Mesothelial cell of epicardium (in vitro differentiated cells): ENCODE measurements around the gene PTPMT1. TPM values are rescaled to one million over a fixed set of nuclear protein-coding genes. Genes with fewer than 3 reads are reported as not detected.

Experiments
- DNase-seq, 2 experiments: peaks; one replicate each; pipeline ENCODE4 v3.0.0; 2021; ENCODE audit warnings: low spot score in 2 of 2; ENCODE audit not compliant: unreplicated experiment in 2 of 2
- H3K27ac Mint-ChIP-seq: 2 replicates; pipeline ENCODE4 v1.8.0; 2021; ENCODE audit warnings: mixed read lengths
- H3K27me3 Mint-ChIP-seq: 2 replicates; pipeline ENCODE4 v1.8.0; 2021; ENCODE audit warnings: low read depth, mixed read lengths
- H3K36me3 Mint-ChIP-seq: 2 replicates; pipeline ENCODE4 v1.8.0; 2021; ENCODE audit warnings: mixed read lengths
- H3K4me1 Mint-ChIP-seq: 2 replicates; pipeline ENCODE4 v1.8.0; 2021; ENCODE audit warnings: mixed read lengths
- H3K4me3 Mint-ChIP-seq: 2 replicates; pipeline ENCODE4 v1.8.0; 2021; ENCODE audit warnings: mild to moderate bottlenecking, moderate library complexity, mixed read lengths
- H3K9me3 Mint-ChIP-seq: 2 replicates; pipeline ENCODE4 v1.8.0; 2021; ENCODE audit warnings: mixed read lengths
- CTCF ChIP-seq: fragments of 200-600 bp; sonication (generic); IDR thresholded peaks from one replicate; pipeline ENCODE4 v1.5.0; 2021; ENCODE audit warnings: antibody characterized with exemption; ENCODE audit not compliant: unreplicated experiment
- total RNA-seq: library from RNA; stranded (reverse); gene quantifications from 3 replicates; pipeline ENCODE4 v1.2.1, GENCODE V29; 2021

The PTPMT1 gene
- total RNA-seq, 1 donor from 2014 or later = 44.3 TPM

DNA sequence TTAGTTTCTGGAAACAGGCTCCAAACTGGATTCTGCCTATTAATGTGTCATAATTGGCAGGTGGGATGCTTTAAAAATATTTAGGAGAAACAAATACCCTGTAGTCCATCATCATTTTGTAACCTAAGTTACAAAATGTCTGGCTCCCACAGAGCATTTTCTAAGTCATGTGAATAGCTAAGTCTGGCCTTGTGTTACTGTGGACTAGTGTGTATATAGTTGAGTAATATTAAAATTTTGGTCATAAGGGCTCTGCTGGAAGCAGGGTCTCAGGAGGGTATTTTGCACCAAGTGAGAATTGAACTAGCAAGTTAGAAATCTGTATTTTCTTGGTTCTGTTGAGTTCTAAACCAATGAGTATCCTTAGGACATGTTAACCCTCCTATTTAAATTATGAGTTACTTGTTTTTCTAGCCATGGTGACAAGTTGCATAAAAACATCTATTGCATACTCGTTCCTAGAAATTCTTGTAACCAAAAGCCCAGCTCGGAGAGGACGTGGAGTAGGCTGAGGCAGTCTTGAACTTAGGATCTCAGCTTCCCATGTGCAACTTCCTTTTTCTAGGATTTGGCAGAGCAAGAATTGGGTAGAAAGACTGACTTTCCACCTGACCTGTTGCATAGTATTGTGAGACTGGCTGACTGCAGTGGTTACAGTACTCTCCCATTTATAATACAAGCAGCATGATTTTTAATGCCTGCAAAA, 5.4 kb downstream of the PTPMT1 start:
- no peaks in the 10 kb centered on the region for H3K9me3 Mint-ChIP-seq
- peaks cover 25% of the 10 kb centered on the region for H3K36me3 Mint-ChIP-seq
- H3K4me1 Mint-ChIP-seq = peaks cover 9% of the 10 kb centered on the region
- DNase-seq = no peak
- H3K27ac Mint-ChIP-seq = no peak overlapping the region
- H3K27me3 Mint-ChIP-seq = no peaks in the 10 kb centered on the region
- H3K4me3 Mint-ChIP-seq = no peak overlapping the region
- TF ChIP-seq CTCF = no peak

DNA sequence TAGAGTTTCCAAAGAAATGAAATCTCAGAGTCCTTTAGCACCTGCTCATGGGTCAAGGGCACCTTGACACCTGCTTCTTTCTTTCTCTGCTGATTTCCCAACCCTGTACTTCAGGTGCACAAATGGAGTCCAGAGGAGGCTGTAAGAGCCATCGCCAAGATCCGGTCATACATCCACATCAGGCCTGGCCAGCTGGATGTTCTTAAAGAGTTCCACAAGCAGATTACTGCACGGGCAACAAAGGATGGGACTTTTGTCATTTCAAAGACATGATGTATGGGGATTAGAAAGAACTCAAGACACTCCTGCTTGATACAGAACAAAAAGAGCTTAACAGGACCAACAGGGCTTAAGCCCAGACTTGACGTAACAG, 5.9 kb downstream of the PTPMT1 start:
- no peak overlapping the region for H3K4me3 Mint-ChIP-seq
- H3K27me3 Mint-ChIP-seq = no peaks in the 10 kb centered on the region
- H3K4me1 Mint-ChIP-seq = peaks cover 5% of the 10 kb centered on the region
- DNase-seq = no peak
- peaks cover 25% of the 10 kb centered on the region for H3K36me3 Mint-ChIP-seq
- no peak for TF ChIP-seq CTCF
- H3K27ac Mint-ChIP-seq = no peak overlapping the region
- no peaks in the 10 kb centered on the region for H3K9me3 Mint-ChIP-seq

DNA sequence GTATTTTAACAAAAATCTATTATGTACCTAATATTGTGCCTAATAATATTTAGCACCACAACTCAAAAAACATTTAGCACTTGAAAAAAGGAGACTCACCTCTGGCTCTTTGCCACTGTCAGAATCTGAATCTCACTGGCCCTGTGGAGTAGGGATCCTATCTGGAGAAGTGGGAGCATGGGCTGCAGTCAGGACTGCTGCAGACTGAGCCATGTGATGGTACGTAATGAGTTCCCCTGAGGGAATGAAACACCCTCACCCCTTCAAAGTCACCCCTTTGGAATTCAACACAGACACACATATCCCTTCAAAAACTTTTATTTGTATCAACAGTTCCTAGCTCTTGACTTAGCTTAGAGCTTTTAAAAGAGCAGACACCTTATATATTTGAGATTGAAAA, 6.5 kb downstream of the PTPMT1 start:
- no peaks in the 10 kb centered on the region for H3K27me3 Mint-ChIP-seq
- no peak for TF ChIP-seq CTCF

DNA sequence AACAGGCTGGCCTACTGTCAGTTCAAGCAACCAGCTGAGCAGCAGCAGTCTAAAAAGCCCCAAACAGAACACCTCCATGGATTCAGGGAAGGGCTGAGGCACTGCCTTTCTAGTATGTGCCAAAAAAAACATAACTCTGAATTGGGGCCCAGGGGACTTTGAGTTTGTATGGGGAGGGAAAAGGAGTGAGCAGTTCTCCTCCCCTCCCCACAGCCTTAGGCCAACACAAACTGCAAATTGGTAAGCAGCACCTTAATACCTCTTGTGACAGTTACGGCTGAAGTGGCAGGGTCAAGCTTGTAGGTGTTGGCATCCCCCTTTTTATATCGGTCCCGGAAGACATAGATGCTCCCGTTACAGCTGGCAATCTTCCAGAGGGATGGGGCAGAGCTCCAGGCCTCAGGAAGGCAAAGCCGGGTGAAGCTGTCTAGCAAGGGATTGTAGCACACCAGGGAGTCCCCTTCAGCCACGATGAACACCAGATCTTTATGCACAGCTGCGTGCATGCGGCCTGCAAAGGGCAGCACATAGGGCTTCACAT, 7.4 kb downstream of the PTPMT1 start:
- peaks cover 9% of the 10 kb centered on the region for H3K4me1 Mint-ChIP-seq
- DNase-seq = no peak
- no peaks in the 10 kb centered on the region for H3K27me3 Mint-ChIP-seq
- no peak overlapping the region for H3K27ac Mint-ChIP-seq
- H3K9me3 Mint-ChIP-seq = no peaks in the 10 kb centered on the region
- H3K36me3 Mint-ChIP-seq = peaks cover 25% of the 10 kb centered on the region
- no peak for TF ChIP-seq CTCF
- no peak overlapping the region for H3K4me3 Mint-ChIP-seq

More for the DNA sequence above, 6.5 kb downstream of the PTPMT1 start:
- Mint-ChIP-seq H3K36me3 (peaks cover 25% of the 10 kb centered on the region), H3K27ac (no peak overlapping the region), H3K9me3 (no peaks in the 10 kb centered on the region), H3K4me3 (no peak overlapping the region), H3K4me1 (peaks cover under 1% of the 10 kb centered on the region)
- DNase-seq = no peak

GRCh38 chr11:47573321-47573720, 7.9 kb downstream of the PTPMT1 start:
- Mint-ChIP-seq H3K9me3 (no peaks in the 10 kb centered on the region), H3K4me1 (peaks cover 14% of the 10 kb centered on the region), H3K36me3 (peaks cover 25% of the 10 kb centered on the region), H3K27ac (no peak overlapping the region), H3K4me3 (no peak overlapping the region), H3K27me3 (no peaks in the 10 kb centered on the region)
- no peak for DNase-seq
- no peak for TF ChIP-seq CTCF
